Stimulated activated CD4-positive, alpha-beta T cell treated with anti-CD3 and anti-CD28 coated beads, Interleukin-4, amount 100 ng/mL, for 48 hours (primary cell): ENCODE data around the gene RYR3.

Experiments used
- DNase-seq, 2 donors: peaks; one replicate each; pipeline ENCODE4 v3.0.0-alpha.2; 2020; ENCODE audit warnings: low read depth in 2 of 2

RYR3 gene

GRCh38 chr15:33830351-33830750 lies 519.6 kb downstream of the RYR3 start:
- DNase-seq = no peak

GRCh38 chr15:33831646-33832045 lies 520.9 kb downstream of the RYR3 start:
- DNase-seq = no peak

GRCh38 chr15:33834892-33835743 lies 524.4 kb downstream of the RYR3 start:
- DNase-seq = no peak

- no peak for DNase-seq
Observed at GRCh38 chr15:33837294-33837693, 526.5 kb downstream of the RYR3 start.

GRCh38 chr15:33839540-33839939 lies 528.8 kb downstream of the RYR3 start:
- no peak for DNase-seq

GRCh38 chr15:33840615-33841014 lies 529.8 kb downstream of the RYR3 start:
- no peak for DNase-seq

- no peak for DNase-seq
Observed at GRCh38 chr15:33844186-33844585, 533.4 kb downstream of the RYR3 start.

GRCh38 chr15:33844597-33844996 lies 533.8 kb downstream of the RYR3 start:
- DNase-seq = no peak

- no peak for DNase-seq
Observed at GRCh38 chr15:33846142-33846541, 535.4 kb downstream of the RYR3 start.

GRCh38 chr15:33846862-33847261 lies 536.1 kb downstream of the RYR3 start:
- no peak for DNase-seq

GRCh38 chr15:33848011-33848410 lies 537.2 kb downstream of the RYR3 start:
- DNase-seq = no peak

- no peak for DNase-seq
Observed at GRCh38 chr15:33851079-33851478, 540.3 kb downstream of the RYR3 start.

- no peak for DNase-seq
Observed at GRCh38 chr15:33852094-33852493, 541.3 kb downstream of the RYR3 start.

- no peak for DNase-seq
Observed at GRCh38 chr15:33852570-33852969, 541.8 kb downstream of the RYR3 start.

- DNase-seq = no peak
Observed at GRCh38 chr15:33857726-33858125, 547.0 kb downstream of the RYR3 start.

GRCh38 chr15:33858836-33859235 lies 548.1 kb downstream of the RYR3 start:
- DNase-seq = no peak

GRCh38 chr15:33859992-33860545 lies 549.3 kb downstream of the RYR3 start:
- no peak for DNase-seq

- DNase-seq = no peak
Observed at GRCh38 chr15:33860754-33861153, 550.0 kb downstream of the RYR3 start.

GRCh38 chr15:33864360-33865075 lies 553.8 kb downstream of the RYR3 start:
- no peak for DNase-seq

- no peak for DNase-seq
Observed at GRCh38 chr15:33865416-33865815, 554.6 kb downstream of the RYR3 start.

- DNase-seq = no peak
Observed at GRCh38 chr15:33866101-33866737, 555.5 kb downstream of the RYR3 start.

GRCh38 chr15:33871980-33872379 lies 561.2 kb downstream of the RYR3 start:
- DNase-seq = no peak
